ENCODE measurements around the gene IL17C. TPM values are rescaled to one million over a fixed set of nuclear protein-coding genes. Genes with fewer than 3 reads are reported as not detected.

IL17C gene
- total and polyA plus RNA-seq, 2 of the 8 experiments (the other 6 are each of a cell fraction or from before 2014, with no cell fraction given): 1.1 to 1.9 TPM

DNA sequence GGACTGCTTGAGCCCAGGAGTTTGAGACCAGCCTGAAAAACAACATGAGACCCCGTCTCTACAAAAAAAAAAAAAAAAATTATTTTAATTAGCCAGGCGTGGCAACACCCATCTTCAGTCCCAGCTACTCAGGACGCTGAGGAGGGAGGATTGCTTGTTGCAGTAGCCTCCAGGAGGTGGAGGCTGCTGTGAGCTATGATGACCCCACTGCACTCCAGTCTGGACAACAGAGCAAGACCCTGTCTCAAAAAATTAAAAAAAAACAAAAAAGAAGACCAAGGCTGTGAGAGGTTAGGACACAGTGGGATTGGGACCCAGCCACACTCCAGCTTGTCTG, 49.3 kb downstream of the IL17C start:
- no peak for DNase-seq (ENCODE audit: low read depth in 1 of 2, low spot score in 2 of 2)
- no peaks in the 10 kb centered on the region for H3K9me3 ChIP-seq (ENCODE audit: insufficient read depth in 2 of 2, low read depth in 1 of 2, low read length in 1 of 2)
- H2AFZ ChIP-seq (ENCODE audit: low read length): no peak overlapping the region
- H3K56ac ChIP-seq (replicated peaks; ENCODE audit: insufficient read length, low read depth, low read length): no peak overlapping the region
- POLR2A ChIA-PET (ENCODE audit: partially characterized antibody): interaction anchor here (1.1 to 2.3 kb wide), 7 partner anchors 10 to 122 kb away, joined by 3 to 8 read pairs (median 4); no protein-coding TSS in a partner anchor
- no peak for TF ChIP-seq EGR1 (IDR thresholded peaks at IDR 0.05; ENCODE audit: borderline replicate concordance, low read depth, low read length)
- H3K79me1 ChIP-seq (ENCODE audit: low read depth, low read length): no peaks in the 10 kb centered on the region
- peaks cover 0 to 1% of the 10 kb centered on the region in 2 experiments for H4K20me1 ChIP-seq (replicated peaks in 1 of 2; ENCODE audit: control insufficient read depth in 1 of 2, insufficient read depth in 2 of 2, low read length in 2 of 2)
- H3K4me3 ChIP-seq (ENCODE audit: extremely low read depth in 1 of 4, insufficient read depth in 2 of 4, low read depth in 3 of 4, low read length in 4 of 4): no peak overlapping the region
- no peaks in the 10 kb centered on the region for H3K79me2 ChIP-seq (ENCODE audit: control insufficient read depth in 1 of 2, insufficient read depth in 2 of 2, low read length in 2 of 2)
- H2AK5ac ChIP-seq (ENCODE audit: low read depth, low read length): no peak overlapping the region
- H3K4ac ChIP-seq (replicated peaks; ENCODE audit: insufficient read length, low read depth, low read length): no peak overlapping the region
- CTCF ChIA-PET (ENCODE audit: partially characterized antibody): interaction anchor here (0.6 to 5.7 kb wide), 11 partner anchors 11 to 739 kb away, joined by 3 to 87 read pairs (median 4); no protein-coding TSS in a partner anchor
- peaks cover 0 to 8% (median 6%) of the 10 kb centered on the region in 4 experiments; a peak in 6 of 7 replicates for H3K4me1 ChIP-seq (replicated peaks in 1 of 4; ENCODE audit: control insufficient read depth in 3 of 4, insufficient read depth in 4 of 4, low read length in 3 of 4)
- H3K23me2 ChIP-seq (ENCODE audit: low read depth, low read length): peaks cover 13% of the 10 kb centered on the region; the same call in 1 of the 2 replicates
- no peak overlapping the region for H3K27ac ChIP-seq (ENCODE audit: low read depth, low read length)
- no peak overlapping the region for H2BK20ac ChIP-seq (ENCODE audit: low read length)
- no peaks in the 10 kb centered on the region for H3K36me3 ChIP-seq (ENCODE audit: control insufficient read depth in 2 of 4, insufficient read depth in 4 of 4, low read length in 3 of 4)
- no peak overlapping the region for H4K5ac ChIP-seq (ENCODE audit: insufficient read length, low read depth, low read length)
- H4K91ac ChIP-seq (replicated peaks; ENCODE audit: insufficient read length, low read length): no peak overlapping the region
- FAIRE-seq: no peak
- H3K18ac ChIP-seq (ENCODE audit: extremely low read depth, low read length): no peak overlapping the region
- no peak overlapping the region; a peak in 1 of 4 replicates for H3K4me2 ChIP-seq (ENCODE audit: insufficient read depth in 1 of 2, low read depth in 2 of 2, low read length in 2 of 2)
- no peak overlapping the region for H3K9ac ChIP-seq (replicated peaks in 1 of 4; ENCODE audit: extremely low read depth in 1 of 4, low read depth in 3 of 4, low read length in 3 of 4)
- no peak overlapping the region for H4K8ac ChIP-seq (ENCODE audit: extremely low read depth, insufficient read depth, low read length)
- WGBS, 2 experiments (ENCODE audit: extremely low coverage in 1 of 2, insufficient coverage in 1 of 2, insufficient read length in 1 of 2, insufficient replicate concordance in 2 of 2, low coverage in 1 of 2, low lambda C conversion rate in 2 of 2, missing lambda C conversion rate in 1 of 2): 74% methylated on average over 3 of the region's 3 CpGs; no CpG with 5 or more reads in 1 of the 2 experiments
- no peak overlapping the region for H2BK15ac ChIP-seq (ENCODE audit: low read length)
- H3K23ac ChIP-seq (ENCODE audit: insufficient read length): no peak overlapping the region
- H2BK5ac ChIP-seq (ENCODE audit: low read depth, low read length): 0 out of 2 replicates have a peak overlapping the region, but pooled peaks have one; percentile 35
- no peak overlapping the region for H2BK120ac ChIP-seq (replicated peaks; ENCODE audit: low read depth, low read length)
- peaks cover 0 to 12% (median 9%) of the 10 kb centered on the region in 4 experiments; a peak in 3 of 7 replicates for H3K27me3 ChIP-seq (replicated peaks in 1 of 4; ENCODE audit: control insufficient read depth in 3 of 4, extremely low read depth in 1 of 4, insufficient read depth in 3 of 4, low read length in 3 of 4)
- H3K14ac ChIP-seq (ENCODE audit: insufficient read length): no peak overlapping the region
- H2BK12ac ChIP-seq (ENCODE audit: low read depth, low read length): no peak overlapping the region

Measured in H1 (cell line).